HuH-7 (cell line): ENCODE measurements around the gene ATP5F1D.
A peak's percentile ranks its signal among the peaks of the same experiment; 100 is the strongest.

Source experiments
- DNase-seq: peaks from one replicate; pipeline ENCODE4 v3.0.0; 2011; ENCODE audit warnings: low spot score

Gene ATP5F1D

DNA sequence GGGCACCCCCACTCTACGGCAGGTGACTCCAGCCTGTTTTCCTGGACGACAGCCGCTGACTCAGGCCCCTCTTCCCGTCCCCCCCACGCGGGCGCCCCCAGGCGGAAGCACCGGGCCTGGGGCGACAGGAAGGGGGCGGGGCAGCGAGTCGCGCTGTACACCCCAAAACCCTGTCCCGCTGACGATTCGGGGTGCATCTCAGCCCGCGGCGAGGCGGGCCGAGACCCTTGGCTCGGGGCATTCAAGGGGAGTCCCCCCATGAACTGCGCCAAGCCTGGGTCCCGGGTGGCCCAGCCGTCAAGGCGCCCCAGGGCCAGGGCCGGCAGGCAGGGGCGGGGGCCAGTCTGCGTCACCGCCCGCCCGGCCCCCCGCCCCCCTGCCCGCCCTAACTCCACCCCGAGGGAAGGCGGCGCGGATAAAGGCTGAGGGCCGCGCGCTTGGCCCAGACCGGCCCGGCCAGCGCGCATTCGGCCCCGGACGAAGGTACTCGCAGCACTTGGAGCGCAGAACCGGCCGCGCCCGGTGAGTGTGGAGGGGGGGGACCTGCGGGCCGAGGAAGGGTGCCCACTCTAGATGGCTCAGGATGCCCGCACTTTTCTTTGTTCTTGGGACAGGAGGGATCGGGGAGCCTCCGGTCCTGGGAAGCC lies 6.7 kb downstream of the ATP5F1D start, which contains the start of gene MIDN:
MIDN (plus strand) TSS at position 445 of the 647 bp plus-strand sequence. CDS start 1,714 bp downstream, outside the sequence.
- DNase-seq: no peak

- no peak for DNase-seq
These were observed 7.3 kb downstream of the ATP5F1D start for GRCh38 chr19:1248786-1249297.

DNA sequence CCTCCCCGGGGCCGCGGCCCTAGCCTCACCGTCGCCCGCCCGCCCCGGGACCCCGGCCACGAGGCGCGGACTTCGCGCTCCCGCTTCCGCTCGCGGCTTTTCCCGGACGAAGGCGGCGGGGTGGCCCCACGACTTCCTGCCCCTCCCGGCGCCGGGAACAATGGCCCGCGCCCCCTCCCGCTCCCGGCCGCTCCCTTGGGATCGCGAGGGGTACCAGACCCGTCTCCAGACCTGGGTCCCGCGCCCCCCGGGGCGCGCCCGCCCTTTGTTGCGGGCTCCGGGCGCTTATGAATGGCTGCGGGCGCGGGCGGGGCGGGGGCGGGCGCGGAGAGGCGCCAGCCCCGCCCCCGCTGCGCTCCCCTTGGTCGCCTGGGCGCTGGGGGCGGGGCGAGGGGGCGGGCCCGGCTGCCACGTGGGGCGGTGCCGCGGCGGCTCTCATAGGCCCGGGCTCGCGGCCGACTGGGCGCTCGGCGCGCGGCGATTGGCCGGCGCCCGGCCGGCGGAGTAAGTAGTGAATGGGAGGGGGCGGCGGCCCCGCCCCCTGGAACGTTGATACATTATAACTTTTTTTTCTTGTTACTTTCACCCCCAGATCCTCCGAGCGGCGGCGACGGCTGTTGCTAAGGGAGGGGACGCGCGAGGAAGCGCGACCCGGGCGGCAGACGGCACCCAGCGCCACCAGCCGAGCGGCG lies 7.9 kb downstream of the ATP5F1D start:
- peak; percentile 74 for DNase-seq

DNA sequence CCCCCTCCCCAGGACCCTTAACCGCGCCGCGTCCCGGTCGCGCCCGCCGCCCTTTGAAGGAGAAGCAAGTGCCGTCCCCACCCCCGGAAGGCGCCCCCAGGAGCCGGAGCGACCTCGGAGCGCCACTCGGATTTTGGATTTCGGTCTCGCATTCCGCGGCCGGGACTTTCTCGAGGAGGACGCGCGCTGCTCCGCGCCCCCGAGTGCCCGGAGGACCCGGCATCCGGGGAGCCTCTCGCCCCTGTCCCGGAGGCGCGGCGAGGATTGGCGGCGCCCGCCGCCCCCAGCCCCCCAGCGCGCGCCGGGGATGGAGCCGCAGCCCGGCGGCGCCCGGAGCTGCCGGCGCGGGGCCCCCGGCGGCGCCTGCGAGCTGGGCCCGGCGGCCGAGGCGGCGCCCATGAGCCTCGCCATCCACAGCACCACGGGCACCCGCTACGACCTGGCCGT lies 8.5 kb downstream of the ATP5F1D start:
- DNase-seq: no peak

- DNase-seq: no peak
These were observed 9.1 kb downstream of the ATP5F1D start for GRCh38 chr19:1250437-1251260.

- DNase-seq: no peak
These were observed 10.0 kb downstream of the ATP5F1D start for GRCh38 chr19:1251330-1252220.

- DNase-seq: no peak
These were observed 10.8 kb downstream of the ATP5F1D start for GRCh38 chr19:1252221-1252820.

GRCh38 chr19:1252821-1253513 lies 11.4 kb downstream of the ATP5F1D start:
- no peak for DNase-seq

DNA sequence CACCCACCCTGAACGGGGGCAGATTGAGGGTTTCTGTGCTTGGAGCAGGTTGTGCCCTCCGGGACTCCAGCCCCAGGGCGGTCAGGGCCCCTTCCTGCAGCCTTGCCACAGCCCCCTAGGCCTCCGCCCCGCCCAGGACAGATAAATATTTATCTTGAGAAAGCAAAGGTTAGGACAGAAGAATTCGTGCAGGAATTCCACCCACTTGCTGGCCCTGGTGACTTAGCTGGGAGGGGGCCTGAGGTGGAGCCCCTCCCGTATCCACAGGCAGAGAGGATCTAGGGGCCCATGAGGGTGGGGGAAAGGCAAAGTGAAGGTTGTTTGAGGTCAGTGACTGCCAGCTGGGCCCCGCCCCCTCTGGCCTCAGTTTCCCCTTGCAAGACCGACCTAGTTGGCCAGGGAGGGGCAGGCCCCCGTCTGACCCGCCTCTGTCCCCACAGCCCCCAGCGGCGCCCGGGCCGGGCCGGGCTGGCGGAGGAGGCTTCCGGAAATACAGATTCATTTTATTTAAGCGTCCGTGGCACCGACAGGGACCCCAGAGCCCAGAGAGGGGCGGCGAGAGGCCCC lies 12.0 kb downstream of the ATP5F1D start:
- no peak for DNase-seq

- no peak for DNase-seq
These were observed 12.6 kb downstream of the ATP5F1D start for GRCh38 chr19:1254081-1254527.

- no peak for DNase-seq
These were observed 13.1 kb downstream of the ATP5F1D start for GRCh38 chr19:1254530-1255185.

DNA sequence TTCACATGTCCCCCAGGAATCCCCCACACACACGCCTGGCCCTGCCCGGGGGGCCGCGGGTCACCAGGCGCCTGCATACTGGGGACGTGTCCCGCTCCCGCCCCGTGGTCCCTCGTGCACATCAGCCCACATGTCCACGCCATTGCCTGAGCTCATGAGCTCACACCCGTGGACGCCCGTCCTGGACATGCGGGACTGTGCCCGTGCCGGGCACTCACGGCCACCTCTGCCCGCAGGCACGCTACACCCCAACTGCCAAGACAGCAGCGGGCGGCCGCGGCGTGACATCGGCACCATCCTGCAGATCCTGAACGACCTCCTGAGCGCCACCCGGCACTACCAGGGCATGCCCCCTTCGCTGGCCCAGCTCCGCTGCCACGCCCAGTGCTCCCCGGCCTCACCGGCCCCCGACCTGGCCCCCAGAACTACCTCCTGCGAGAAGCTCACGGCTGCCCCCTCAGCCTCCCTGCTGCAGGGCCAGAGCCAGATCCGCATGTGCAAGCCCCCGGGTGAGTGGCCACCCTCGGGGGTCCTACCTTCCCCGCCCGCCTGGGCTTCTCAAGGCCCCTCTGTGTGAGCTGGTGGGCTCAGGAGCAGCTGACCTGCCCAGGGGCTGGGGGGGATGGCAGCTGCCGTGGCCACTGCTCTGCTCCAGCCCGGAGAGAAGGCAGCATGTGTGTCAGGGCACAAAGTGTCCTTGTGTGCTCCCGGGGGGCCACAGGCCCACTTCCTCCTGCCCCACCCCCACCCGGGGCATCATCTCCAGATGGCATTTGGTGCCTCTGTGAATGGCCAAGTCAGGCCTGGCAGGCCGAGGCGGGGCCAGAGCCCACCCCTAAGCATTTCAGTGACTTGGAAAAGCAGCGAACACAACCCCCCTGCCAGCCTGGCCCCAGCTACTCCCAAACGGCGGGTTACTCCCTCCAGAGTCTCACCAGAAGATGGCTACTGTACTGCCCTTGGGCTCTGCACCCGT lies 13.9 kb downstream of the ATP5F1D start:
- DNase-seq: no peak

GRCh38 chr19:1256646-1257474 lies 15.3 kb downstream of the ATP5F1D start:
- DNase-seq: no peak

GRCh38 chr19:1257475-1258162 lies 16.1 kb downstream of the ATP5F1D start:
- DNase-seq: no peak

DNA sequence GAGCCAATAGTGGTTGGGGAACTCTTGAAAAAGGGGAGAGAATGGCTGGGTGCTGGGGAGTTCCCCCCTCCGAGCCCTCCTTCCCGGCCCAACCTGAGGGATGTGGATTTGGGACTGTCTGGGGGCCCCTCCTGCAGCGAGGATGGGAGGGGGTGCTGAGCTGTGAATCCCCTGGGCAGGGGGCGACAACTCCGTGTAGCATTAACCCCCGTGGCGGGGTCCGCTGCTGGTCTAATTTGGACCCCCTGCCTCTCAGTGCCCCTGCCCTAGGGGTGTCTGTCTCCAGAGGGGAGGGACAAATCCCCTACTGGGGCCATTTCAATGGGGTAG lies 16.6 kb downstream of the ATP5F1D start:
- no peak for DNase-seq

- DNase-seq: no peak
These were observed 17.2 kb downstream of the ATP5F1D start for GRCh38 chr19:1258707-1259205.
